HG02840 (cell line): ENCODE results near the gene RASAL1.
"Not testable (repeated sequence)": the region's sequence is repeated elsewhere in the genome, so short reads cannot be mapped to it uniquely, and the experiment has no call there.

Experiments used
- ATAC-seq: cut with Tn5 transposase; IDR thresholded peaks from one replicate; pipeline ENCODE4 v1.9.1; 2021; ENCODE audit warnings: mild to moderate bottlenecking, moderate library complexity, moderate number of reproducible peaks; ENCODE audit not compliant: unreplicated experiment, low FRiP score

RASAL1 gene

DNA sequence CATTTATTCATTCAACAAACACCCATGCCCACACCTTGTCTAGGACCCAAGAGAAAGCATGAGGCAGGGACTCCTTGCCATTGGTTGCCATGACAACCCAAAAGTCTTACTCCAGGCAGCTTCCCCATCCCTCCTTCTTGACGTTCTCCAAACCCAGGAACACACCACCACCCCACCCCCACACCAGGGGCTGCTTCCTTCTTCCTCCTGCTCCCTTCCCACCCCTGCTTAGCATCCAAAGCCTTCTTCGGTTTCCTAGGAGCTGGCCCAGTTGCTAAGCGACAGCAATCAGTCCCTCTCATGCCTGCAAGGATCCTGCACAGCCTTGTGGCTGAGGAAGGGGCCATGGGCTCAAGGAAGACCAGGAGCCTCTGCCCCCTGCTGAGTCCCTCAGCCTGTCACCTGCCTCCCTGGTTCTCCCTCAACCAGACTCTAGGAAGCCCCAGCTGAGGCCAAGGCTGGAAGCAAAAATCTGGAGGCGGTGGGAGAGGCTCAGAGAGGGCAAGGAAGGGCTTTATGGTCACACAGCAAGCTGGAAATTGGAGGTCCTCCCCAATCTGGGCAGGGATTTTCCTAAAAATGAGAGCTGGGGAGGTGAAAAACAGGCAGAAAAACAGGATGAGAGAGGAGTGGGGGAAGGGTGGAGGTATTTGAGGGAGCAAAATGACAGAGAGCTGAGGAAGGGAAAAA is 15.4 kb downstream of the RASAL1 start:
- no peak for ATAC-seq

DNA sequence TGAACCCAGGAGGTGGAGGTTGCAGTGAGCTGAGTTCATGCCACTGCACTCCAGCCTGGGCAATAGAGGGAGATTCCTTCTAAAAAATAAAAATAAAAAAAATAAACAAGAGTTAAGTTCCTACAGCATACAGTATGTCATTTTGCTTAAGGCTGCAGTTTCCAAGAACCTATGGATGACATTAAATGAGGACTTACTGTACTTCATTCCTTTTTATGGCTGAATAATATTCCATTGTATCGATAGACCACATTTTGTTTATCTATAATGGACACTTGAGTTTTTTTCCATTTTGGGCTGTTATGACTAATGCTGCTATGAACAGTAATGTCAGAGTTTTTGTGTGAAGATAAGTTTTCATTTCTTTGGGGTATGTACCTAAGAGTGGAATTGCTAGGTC is 17.4 kb downstream of the RASAL1 start:
- no peak for ATAC-seq

DNA sequence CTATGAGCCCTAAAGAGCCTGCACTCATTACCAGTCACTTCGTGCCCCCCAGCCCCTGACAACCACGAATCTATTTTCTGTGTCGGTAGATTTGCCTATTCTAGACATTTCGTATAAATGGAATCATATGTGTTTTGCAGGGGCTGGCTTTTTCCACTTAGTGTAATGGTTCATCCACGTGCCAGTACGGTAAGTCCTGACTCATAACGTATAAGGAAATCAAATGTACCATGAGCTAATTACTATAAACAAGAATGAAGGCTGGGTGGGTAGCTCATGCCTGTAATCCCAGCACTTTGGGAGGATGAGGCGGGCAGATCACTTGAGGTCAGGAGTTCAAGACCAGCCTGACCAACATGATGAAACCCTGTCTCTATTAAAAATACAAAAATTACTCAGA is 17.9 kb downstream of the RASAL1 start:
- not testable (repeated sequence) for ATAC-seq

DNA sequence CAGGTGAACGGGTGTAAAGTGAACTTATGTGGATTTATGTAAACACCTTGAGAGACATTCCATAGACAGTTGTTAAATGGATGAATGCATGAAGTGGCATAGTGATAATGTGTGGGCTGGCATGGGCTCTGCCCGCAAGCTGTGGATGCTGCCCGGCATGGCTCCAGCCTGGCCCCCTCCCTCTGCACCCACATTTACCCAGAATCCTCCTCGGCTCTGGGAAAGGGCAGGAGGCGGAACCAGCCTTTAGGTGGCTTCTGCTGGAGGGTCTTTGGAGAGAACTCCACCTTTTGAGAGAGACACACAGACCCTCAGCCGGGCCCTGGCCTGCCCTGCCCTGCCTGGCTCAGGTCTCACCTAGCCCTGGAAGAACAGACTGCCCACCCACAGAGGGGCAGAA is 18.7 kb downstream of the RASAL1 start:
- ATAC-seq = no peak

DNA sequence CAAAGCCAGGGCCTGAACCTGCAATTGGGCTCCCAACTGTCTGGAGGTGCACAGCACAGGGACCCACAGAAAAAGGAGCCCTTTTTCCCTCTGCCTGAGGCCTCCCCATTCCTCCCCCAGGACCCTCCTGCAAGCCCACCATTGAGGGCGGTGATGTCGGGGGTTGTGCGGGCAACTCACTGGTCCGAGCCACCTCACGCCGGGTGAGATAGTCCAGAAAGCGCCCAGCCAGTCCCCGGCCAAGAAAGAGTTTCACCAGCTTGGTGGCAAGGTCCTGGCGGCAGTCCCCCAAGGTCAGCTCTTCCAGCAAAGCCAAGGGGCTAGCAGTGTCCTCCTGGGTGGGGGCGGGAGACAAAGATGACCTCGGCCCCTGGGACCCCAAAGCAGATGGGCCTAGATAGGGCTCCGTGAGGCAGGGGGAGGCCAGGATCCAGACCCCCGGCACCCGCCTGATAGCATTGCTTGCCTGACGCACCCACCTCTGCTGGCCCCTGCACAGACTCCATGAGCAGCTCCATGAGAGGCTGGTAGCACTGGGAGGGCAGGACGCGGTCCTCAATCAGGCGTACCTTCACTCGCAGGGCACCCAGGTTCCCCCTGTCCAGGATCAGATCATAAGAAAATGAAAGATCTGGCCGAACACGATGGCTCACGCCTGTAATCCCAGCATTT is 20.0 kb downstream of the RASAL1 start:
- no peak for ATAC-seq

DNA sequence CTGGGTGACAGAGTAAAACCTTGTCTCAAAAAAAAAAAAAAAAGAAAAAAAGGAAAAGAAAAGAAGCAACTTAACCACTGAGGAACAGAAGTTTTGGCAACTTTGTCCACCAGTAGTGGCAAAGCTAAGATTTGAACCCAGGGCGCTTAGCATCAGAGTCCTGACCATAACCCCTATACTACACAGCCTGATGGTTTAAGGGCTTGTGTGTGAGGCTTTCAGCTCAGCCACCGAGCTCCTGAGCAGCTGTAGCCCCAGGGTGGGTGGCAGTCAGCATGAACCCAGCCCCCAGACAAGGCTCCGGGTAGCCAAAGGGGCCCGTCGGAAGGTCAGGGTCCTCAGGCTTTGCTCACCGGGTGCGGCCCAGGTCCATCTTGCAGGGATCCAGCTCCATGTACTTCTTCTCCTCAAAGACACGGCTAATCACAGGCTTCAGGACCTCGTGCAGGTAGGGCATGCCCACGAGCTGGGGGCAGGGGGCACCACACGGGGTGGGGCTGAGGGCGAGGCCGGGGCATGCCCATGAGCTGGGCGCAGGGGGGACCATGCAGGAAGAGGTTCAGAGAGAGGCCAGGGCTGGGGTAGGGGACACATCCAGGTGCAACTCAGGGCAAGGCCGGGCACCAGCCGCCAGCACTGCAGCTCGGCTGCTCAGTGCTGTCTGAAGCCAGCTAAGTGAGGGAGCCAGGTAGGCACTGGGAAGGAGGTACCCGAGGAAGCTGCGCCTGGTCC is 20.9 kb downstream of the RASAL1 start:
- ATAC-seq = no peak

DNA sequence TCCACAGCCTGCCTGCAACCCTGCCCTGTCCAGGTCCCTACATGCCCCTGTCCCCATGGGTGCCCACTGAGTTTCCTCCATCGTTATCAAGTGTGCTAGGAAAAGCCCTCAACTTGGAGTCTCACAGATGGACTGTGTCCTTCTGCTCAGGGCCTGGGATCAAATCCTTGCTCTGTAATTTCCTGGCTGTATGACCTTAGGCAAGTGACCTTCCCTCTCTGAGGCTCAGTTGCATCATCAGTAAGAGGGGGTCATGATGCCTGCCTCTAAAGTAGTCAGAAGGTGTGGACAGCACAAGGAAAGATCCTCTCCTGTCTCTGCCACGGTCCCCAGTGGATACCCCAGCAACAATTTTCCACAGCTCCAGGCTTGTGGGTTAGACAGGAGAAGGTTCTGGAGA is 22.2 kb downstream of the RASAL1 start:
- ATAC-seq = no peak

DNA sequence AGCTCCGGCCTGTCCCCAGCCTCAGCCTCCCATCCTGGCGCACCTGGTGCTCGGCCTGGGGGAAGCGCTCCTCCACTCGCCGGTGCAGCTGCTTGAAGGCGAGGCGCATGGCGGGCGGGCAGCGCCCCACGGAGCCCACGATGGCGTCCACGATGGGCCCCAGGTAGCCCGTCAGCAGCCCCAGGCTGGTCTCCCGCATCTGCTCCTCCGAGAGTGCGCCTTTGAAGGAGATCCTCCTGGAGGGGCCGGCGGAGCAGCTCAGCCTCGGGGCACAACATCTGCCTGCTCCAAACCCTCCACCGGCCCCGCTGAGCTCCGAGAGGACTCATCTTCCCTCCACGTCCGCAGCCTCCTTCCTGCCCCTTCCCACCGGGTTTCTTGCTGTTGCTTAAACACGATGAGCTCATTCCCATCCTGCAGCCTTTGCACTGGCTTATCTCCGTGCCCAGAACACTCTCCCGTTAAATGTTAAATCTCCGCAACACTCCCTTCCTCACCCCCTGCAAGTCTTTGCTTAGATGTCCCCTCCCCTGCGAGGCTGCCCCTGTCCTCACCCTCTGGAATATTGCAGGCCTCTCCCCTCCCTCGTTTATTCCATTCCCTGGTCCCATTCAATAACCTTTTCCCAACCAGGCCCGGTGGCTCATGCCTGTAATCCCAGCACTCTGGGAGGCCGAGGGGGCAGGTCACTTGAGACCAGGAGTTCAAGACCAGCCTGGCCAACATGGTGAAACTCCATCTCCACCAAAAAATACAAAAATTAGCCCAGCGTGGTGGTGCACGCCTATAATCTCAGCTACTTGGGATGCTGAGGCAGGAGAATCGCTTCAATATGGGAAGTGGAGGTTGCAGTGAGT is 23.3 kb downstream of the RASAL1 start:
- ATAC-seq = no peak

DNA sequence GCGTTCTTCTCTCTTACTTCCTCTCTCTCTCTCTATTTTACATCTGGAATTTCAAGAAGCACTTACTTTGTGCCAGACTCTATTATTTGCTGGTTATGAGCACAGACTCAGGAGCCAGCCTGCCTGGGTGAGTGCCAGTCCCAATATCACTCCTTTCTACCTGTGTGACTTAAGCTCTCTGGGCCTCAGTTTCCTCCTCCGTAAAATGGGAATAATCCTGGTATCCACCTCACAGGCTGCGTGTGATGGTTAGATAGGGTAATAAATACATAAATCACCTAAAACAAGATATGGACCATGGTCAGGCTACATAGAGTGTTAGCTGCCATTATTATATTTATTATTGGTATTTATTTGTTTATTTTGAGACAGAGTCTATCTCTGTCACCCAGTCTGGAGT is 24.3 kb downstream of the RASAL1 start:
- no peak for ATAC-seq

DNA sequence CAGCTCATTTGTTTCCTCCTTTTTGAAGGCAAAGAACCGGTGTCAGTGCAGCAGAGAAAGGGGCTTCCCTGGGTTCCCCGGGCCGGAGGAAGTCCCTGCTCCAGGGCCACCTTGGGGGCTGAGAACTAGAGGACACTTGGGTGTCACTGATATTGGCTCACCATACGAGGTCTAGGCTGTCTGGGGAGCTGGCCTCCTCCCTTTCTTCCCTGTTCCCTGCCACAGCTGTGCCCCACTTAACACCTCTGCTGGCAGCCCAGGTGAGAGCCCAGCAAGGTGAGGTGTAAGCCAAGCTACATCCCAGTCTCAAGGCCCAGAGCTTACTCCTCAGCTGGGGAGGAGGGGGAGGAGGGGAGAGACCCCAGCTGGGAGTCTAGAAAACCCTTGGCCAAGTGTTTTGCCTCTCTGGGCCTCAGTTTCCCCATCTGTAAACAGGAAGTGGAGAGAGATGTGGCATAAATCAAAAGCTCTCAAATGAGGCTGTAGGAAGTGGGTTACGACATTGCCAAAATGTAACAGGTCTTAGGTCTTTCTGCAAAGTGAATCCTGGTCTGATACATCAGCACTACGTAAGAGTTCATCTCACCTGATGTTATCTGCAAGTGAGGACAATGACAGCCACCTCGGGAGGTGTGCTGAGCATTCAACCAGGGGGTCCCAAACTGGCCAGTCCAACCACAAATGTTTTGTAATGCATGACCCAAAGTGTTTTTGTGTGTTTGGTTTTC is 25.5 kb downstream of the RASAL1 start:
- no peak for ATAC-seq

DNA sequence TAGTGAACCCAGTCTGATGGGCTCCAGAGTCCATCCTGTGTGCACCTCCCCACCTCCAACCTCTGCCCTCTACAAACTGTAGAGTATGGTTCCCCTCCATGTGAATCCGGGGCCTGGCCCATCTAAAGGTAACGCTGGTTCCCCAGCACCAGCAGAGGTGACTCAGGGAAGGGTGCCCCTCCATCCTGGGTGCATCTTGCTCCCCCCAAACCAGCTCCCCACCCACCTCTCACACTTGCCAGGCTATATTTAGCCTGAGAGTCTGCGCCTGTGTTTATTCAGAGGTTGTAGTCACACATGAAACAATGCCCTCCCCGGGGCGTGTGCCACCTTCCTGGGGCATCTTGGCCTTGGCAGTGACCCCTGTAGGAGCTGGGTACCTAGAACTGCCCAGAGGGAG is 26.2 kb downstream of the RASAL1 start:
- ATAC-seq = no peak

DNA sequence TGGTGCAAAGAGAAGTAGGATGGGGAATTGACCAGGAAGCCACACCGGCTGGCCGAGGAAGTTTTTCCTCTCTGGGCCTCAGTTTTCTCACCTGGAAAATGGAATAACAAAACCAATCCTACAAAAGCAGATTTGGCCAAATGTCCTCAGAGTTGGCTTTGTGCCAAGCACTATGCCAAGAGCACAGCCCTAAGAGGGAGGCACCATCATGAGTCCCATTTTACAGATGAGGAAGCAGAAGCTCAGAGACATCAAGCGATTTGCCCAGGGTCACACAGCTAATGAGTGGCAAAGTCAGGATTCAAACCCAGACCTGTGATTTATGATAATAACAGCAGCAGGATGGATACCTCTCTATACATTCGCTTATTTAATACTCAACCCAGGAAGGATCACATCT is 27.3 kb downstream of the RASAL1 start:
- no peak for ATAC-seq

DNA sequence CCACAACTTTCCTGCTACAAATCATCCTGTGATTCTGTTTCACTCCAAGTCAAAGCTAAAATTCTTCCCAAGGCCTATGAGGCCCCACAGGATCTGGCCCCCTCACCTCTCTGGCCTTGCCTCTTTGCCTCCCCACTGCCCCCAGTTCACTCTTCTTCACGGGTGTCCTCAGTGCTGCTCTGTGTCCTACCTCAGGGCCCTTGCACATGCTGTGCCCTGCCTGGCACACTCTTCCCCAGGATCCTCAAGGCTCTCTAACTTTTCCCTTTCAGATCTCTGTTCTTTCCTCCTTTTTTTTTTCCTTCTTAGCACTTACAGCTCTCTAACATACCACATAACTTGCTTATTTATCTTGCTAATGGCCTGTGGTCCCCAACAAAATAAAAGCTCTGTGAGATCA is 29.2 kb downstream of the RASAL1 start:
- no peak for ATAC-seq

DNA sequence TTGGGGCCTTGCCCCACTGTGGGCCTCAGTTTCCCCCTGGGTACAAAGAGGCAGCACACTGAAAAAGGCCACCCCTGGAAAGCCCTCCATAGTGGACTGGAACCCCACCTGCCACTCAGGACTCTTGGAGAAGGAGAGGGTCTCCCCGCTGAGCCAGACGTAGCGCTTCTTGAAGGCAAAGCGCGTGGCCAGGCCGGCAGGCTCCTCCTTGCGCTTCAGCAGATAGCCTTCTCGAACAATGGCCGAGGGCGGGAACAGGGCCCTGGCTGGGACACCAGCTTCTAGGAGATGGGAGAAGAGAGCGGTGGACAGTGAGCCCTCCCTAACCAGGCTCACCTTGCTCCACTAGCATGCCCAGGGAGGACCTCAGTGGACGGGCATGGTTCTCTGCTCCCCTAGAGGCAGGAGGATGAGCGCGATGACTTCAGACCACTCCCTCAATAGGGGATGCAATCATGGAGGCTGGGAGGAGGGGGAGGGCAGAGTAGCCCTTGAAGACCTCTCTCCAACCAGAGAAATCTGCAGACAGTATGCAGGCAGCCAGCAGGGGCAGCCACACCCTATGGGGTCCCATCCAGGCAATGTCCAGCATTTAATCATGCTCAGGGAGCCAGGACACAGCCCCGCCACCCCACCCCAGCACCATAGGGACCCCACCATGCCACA is 29.8 kb downstream of the RASAL1 start:
- no peak for ATAC-seq

DNA sequence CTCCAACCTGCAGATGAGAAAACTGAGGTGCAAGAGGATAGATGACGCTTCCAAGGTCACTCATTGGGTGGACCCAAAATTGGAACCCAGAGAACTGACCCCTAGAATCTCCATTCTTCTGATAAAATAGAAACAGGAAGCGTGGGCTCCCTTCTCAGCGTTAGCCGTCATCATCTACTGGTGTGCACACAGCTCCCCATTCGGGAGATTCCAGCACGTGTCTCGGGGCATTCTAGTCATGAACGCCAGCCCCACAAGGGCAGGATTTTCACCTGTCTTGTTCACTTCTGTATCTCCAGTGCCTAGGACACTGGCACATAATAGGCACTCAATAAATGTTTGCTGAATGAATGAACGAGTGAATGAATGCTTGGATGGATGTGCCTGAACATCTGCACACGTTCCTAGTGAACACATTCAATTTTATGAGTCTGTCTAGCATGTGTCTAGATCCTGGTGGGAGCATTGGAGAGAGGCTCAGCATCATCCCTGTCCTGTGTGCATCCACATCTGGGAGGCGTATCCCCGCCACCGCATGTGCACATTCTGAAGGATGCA is 30.5 kb downstream of the RASAL1 start:
- no peak for ATAC-seq

DNA sequence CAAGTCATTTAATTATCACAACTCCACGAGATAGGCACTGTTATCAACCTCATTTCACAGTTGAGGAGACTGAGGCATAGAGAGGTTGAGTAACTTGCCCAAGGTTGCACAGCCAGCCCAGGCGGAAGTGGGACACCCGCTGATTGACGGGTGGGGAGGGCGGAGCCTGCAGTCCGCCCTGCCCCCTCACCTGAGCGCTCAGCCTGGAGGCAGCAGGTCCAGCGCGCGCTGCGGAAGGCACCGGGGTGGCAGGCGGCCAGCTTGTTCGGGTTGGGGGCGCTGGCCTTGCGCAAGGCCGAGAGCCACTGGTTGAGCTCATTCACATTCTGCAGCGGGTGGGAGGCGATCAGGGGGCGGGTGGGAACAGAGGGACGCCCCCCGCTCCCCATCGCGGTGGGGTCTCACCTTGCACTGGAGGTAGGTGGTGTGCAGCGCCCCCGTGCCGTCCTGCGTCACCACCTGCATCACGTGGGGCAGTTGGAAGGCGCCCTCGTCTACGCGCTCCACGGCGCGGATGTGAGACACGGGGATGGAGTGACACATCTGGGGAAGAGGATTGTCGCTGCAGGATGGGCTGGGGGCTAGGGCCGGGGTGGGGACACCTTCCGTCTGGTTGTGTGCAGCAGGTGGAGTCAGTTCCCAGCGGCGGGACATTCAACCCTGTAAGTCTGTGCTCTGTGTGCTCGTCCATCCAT is 31.7 kb downstream of the RASAL1 start:
- ATAC-seq = no peak

DNA sequence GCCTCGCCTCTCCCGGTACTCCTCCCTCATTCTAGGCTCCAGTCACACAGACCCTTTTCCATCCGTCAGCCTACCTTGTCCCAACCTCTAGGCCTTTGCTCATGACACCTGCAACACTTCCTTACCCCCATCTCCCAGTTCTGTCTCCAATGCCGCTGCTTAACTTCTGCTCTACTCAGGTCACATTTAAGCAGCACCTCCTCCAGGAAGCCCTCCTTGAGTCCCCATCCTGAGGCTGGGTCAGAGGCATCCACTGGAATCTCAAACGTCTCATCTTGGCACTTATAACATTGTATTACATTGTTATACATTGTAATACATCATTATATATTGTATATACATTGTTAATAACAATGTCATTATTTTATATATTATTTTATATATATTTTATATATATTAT is 32.8 kb downstream of the RASAL1 start:
- no peak for ATAC-seq

DNA sequence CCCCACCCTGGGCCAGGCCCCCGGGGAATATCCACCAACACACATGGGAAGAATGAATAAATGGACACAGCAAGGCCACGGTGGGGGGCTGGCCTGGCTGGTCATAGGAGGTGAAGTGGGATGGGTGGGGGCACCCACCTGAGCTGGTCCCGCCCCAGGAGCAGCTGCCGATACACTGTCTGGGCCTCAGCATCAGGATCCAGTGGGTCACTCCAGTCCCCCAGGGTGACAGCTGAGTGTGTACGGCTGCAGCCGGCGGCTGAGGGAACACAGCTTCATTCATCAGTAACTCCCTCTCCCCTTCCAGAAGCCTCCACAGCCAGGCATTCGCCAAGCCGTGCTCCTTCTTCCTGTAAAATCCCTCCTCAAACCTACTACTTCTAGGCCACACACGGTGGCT is 33.8 kb downstream of the RASAL1 start:
- ATAC-seq = no peak

DNA sequence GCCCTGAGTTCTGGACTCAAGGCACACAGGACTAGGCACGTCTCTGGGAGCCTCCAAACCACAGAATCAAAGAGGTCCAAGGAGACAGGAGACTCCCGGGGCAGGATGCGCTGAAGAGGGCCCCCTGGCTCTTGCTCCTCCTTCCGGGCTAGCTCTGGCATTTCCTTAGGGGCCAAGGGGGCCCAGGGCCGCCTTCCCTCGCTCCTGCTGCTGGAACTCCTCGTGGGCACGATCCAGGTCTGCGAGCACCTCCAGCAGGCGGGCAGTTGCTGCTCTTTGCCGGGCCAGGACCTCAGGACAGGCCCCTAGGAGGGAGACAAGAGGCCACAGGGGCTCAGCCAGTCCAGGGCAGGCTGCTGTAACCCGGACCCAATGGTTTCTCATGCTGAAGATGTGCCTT is 35.8 kb downstream of the RASAL1 start:
- no peak for ATAC-seq
